SK-N-MC (cell line): ENCODE data around the gene ZGRF1.

Experiments used
- EZH2 ChIP-seq: fragments of 200-600 bp; sonication (generic); IDR thresholded peaks from one replicate; pipeline ENCODE4 v1.6.1; 2017; ENCODE audit warnings: antibody characterized with exemption
- FOXP2 ChIP-seq: optimal IDR thresholded peaks from 2 replicates; pipeline ENCODE3; 2011; ENCODE audit warnings: mild to moderate bottlenecking, moderate library complexity; ENCODE audit not compliant: insufficient read depth; ENCODE audit errors: extremely low read length, control extremely low read depth
- POLR2AphosphoS5 ChIP-seq: IDR thresholded peaks from 2 replicates; pipeline ENCODE4 v1.6.1; 2012; ENCODE audit warnings: mild to moderate bottlenecking, low read depth, low read length, borderline replicate concordance

DNA sequence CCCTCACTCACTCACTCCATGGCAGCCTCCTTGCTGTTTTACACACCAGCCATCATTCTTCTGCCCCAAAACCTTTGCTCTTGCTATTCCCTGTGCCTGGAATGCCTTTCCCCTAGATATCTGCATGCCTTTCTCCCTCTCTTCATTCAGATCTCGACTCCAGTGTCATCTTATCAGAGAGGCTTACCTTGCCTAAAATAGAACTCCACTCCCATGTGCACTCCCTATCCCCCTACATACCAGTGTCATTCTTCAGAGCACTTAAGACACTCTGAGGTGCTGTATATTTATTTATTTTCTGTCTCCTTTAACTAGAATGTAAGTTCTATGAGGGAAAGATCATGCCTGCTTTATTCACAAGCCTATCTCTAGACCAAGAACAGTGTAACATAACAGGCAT is 45.1 kb downstream of the ZGRF1 start:
- TF ChIP-seq EZH2 (no peak), FOXP2 (no peak), POLR2AphosphoS5 (no peak)
